Measurements from ENCODE around the gene SRM. TPM values are rescaled to one million over a fixed set of nuclear protein-coding genes. Genes with fewer than 3 reads are reported as not detected.
"Not testable (repeated sequence)": the region's sequence is repeated elsewhere in the genome, so short reads cannot be mapped to it uniquely, and the experiment has no call there.

The SRM gene
- 46.6 and 70.7 TPM in 2 replicates for total RNA-seq (2014; rRNA removed; shearing (Covaris generic))

GRCh38 chr1:11059968-11060830 lies at the start of gene SRM:
Gene SRM (minus strand): TSS chr1:11060018. CDS start chr1:11059943, 75 bp downstream.
- peak; percentile 92 for DNase-seq (ENCODE audit: low spot score)

DNA sequence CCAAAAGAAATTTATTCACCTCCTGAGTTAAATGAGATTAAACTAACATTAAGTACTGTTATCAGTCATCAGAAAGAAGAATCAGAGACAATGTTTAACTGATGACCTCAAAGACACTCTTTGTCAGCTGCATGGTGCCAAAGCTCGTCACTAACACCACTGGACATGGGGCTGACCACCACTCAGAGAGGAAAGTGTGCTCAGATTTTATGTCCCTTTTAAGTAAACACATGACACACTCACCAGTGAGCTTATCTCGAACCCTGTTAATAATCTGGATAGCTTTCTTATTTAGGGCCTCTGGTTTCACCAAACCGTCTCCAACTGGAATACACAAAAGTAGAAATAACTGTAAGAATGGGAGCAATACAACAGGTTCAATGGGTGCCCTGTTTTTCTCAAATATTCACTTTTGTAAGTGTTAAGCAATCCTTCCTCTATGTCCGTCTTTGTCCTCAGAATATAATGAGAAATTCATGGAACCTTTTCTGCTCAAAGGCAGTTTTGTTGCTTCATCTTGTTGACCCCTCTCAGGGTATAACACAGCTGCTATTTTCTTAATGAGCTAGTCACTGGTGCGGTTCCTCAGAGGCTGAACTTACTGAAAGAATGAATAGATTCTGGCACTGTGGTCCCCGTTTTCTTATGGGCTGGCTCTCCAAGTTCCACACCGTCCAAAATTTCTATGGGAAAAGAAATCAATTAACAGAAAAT lies 49.4 kb upstream of the SRM start:
- no peak for DNase-seq (ENCODE audit: low spot score)

DNA sequence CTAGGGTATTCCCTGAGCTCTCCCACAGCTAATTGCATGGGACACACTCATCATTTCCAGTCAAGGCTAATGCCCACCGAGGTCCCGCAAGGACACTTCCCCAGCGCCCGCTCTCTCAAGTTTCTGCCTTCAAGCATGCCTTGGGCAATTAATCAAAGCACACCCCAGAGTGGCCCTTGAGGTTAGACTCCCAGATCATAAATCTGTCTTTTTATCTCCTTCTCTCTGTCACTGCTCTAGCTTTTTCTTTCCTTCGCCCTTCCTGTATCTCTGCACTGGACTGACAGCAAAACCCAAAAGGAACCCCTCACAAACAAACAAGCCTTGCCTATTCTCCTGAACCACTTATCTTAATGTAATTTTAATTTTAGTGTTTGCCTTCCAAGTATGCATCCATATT lies 47.8 kb upstream of the SRM start:
- no peak for DNase-seq (ENCODE audit: low spot score)

DNA sequence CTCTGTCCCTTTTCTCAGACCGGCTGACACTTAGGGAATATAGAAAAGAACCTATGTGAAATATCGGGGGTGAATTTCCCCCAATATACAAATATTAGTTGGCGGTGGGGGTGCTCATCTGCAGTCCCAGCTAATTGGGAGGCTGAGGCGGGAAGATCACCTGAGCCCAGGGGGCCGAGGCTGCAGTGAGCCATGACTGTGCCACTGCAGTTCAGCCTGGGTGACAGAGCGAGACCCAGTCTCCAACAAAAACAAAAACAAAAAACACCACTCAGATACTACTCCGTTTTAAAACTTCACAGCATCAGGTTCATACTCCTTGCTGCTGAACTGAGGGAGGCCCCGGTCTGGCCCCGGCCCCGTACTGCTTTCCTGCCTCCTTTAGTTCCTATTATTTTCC lies 45.8 kb upstream of the SRM start:
- no peak for DNase-seq (ENCODE audit: low spot score)

- no peak for DNase-seq (ENCODE audit: low spot score)
These were observed 41.5 kb upstream of the SRM start for GRCh38 chr1:11101347-11101746.

- DNase-seq (ENCODE audit: low spot score), result not testable (repeated sequence)
These were observed 41.0 kb upstream of the SRM start for GRCh38 chr1:11100806-11101205.

GRCh38 chr1:11100149-11100493 lies 40.3 kb upstream of the SRM start:
- no peak for DNase-seq (ENCODE audit: low spot score)

- DNase-seq (ENCODE audit: low spot score), result peak; percentile 93
These were observed 39.7 kb upstream of the SRM start, which contains the start of gene EXOSC10 for GRCh38 chr1:11099310-11100148. Gene EXOSC10 (minus strand): TSS chr1:11099869. CDS start chr1:11099831, 38 bp downstream.

GRCh38 chr1:11098931-11099309 lies 39.1 kb upstream of the SRM start:
- no peak for DNase-seq (ENCODE audit: low spot score)

- not testable (repeated sequence) for DNase-seq (ENCODE audit: low spot score)
These were observed 24.0 kb upstream of the SRM start for GRCh38 chr1:11083784-11084183.

DNA sequence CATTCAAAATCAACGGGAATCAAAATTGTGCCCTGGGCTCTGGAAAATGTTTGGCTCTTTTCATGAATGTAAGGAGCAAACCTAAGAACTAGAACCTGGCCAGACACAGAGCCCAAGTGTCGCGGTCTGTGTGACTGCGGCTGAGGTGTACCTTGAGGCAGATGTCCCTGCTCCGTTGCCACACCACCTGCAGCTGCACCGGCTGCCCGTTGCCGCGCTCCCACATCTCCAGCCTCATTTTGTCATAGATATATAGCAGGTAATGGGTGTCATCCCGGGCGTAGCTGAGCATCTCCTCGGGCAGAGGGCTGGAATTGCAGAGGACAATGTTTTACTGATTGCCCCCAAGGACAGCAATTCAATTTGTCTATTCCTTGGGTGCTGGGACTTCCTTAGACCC lies 21.1 kb upstream of the SRM start:
- no peak for DNase-seq (ENCODE audit: low spot score)

GRCh38 chr1:11078631-11079030 lies 18.8 kb upstream of the SRM start:
- DNase-seq (ENCODE audit: low spot score), result no peak

GRCh38 chr1:11073398-11073797 lies 13.6 kb upstream of the SRM start:
- not testable (repeated sequence) for DNase-seq (ENCODE audit: low spot score)

GRCh38 chr1:11072216-11072917 lies 12.5 kb upstream of the SRM start:
- no peak for DNase-seq (ENCODE audit: low spot score)

GRCh38 chr1:11071463-11072215 lies 11.8 kb upstream of the SRM start:
- DNase-seq (ENCODE audit: low spot score), result no peak

DNA sequence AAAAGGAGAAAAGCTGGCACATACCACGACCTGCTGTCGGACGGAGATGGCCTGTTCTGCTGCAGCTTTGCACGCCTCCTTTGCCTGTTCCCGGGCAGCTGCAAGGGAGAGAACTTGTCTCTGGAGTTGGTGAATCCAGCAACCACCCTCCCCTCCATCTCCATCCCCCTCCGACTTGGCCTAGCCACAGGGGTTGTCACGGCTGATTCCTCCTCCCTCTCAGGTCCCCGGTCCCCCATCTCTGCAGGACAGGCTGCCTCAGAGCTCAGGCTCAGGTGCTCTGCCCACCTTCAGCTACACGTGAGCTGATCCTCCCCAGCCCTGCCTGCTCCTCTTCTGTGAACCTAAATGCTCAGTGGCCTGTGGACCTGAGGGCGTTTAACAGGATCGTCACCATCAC lies 11.1 kb upstream of the SRM start:
- DNase-seq (ENCODE audit: low spot score), result no peak

DNA sequence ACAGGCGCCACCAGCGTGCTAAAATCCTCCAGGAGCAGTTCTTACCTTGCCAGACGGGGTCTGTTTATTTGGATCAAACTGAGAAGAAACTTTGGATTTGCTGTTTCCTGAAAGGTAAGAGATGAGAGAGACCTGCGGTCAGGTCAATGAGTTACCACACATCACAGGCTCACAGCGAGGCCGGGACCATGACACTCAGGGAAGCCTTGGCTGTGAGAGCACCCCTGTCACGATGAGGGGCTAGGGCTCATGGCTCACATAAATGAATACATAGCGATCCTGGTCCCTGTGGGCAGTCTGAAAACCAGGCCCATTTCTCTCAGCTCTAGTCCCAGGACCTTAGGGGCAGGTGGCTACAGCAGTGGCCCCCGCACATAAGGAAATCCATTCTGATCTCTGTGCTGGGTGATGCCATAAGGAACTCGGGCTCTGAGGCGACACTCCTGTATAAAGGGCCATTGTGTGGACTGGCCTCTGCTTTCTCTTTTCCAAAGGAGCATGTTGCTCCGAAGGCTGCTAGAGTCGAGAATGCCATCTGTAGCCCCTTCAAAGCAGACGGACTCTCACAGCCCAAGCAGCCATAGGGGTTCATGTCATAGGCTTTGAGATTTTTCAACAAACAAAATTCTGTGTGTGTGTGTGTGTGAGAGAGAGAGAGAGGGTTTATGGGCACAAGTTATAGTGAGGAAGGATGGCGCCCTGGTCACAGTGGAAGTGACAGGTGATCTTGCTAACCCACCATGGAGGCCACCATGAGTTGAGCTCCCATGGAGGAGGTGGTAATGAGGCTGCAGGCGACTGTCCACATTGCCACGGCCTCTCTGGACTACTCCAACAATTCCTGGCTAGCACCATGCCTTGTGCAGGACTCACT lies 9.0 kb upstream of the SRM start:
- no peak for DNase-seq (ENCODE audit: low spot score)

DNA sequence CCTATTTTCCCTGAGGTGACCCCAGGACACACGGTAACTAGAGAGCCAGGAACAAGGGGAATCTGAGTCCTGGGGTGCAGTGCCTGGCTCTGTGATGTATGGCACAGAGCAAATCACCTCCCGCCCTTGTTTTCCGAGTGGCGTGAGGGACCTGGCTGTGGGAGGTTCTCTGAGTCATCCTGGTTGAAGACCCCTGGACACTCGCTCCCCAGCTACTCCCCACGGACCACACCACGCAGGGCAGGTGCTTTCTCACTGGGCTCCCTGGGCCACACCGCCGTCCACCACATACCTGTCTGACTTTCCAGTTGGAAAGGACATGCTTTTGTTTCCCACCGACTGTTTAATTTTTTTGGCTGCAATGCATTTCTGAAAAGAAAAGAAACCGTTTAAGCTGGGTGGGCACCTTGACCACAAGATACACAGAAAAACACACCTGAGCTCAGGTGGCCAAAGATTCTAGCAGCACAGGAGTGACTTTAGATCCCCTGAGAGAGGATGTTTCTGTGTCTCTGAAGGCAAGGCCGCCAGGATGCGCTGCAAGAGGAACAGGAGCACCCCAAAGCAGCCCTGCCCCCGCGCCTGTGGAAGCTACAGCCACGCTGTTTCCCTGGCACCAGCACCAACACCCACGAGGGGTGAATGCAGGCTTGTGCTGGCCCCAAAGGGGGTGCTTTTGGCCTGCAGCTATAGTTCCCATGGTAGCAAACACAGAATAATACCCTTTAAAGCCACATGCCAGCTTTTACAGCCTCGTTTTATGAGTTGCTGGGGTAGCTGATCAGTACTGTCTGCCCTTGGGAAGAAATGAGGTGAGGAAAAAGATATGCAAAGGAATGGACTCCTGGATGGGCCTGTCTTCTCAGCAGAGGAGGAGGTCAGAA lies 8.1 kb upstream of the SRM start:
- no peak for DNase-seq (ENCODE audit: low spot score)

GRCh38 chr1:11065796-11066195 lies 6.0 kb upstream of the SRM start:
- DNase-seq (ENCODE audit: low spot score), result no peak
